Endothelial cell of umbilical vein (primary cell): Measurements from ENCODE around the gene LSG1. TPM values are rescaled to one million over a fixed set of nuclear protein-coding genes. Genes with fewer than 3 reads are reported as not detected.
A peak's percentile ranks its signal among the peaks of the same experiment; 100 is the strongest.

Experiments used
- BruUV-seq: library from RNA; stranded (reverse); fragments of 400-500 nt; replicated peaks from 2 replicates; lab custom pipeline; 2021; lab: Mats Ljungman, UMichigan
- CTCF ChIA-PET: fragments of 300-600, 350-600 bp; sonication (Branson Sonifier 250); formaldehyde crosslinking; loops from one replicate; lab custom pipeline; 2021; ENCODE audit warnings: antibody characterized with exemption, inconsistent platforms; lab: Charles Lee
- POLR2A ChIA-PET: fragments of 300-600, 350-600 bp; sonication (Branson Sonifier 250); formaldehyde crosslinking; loops from one replicate; lab custom pipeline; 2021; ENCODE audit warnings: antibody characterized with exemption, inconsistent platforms; lab: Charles Lee
- DNase-seq: peaks from one replicate; pipeline ENCODE4 v3.0.0-alpha.2; 2011; ENCODE audit warnings: low read depth, low spot score
- FAIRE-seq: peaks from 2 replicates; lab custom pipeline; 2011; peaks lifted over from hg19 to GRCh38; lab: Jason Lieb, UNC
- H2AFZ ChIP-seq: 2 replicates; pipeline ENCODE4 v1.6.0; 2012; ENCODE audit warnings: low read depth, low read length, control low read depth, inconsistent platforms
- H3K27ac ChIP-seq: 2 replicates; pipeline ENCODE4 v1.5.1; 2011; ENCODE audit warnings: low read depth, mild to moderate bottlenecking, control low read depth, low read length, moderate library complexity; ENCODE audit not compliant: insufficient read depth
- H3K27me3 ChIP-seq, 2 experiments: 2 replicates each; pipeline versions ENCODE4 v1.6.0 to v1.6.1; 2011; ENCODE audit warnings: low read length in 2 of 2, mixed read lengths in 1 of 2; ENCODE audit not compliant: control insufficient read depth in 2 of 2, insufficient read depth in 2 of 2
- H3K36me3 ChIP-seq, 2 experiments: 2 replicates in 1 of 2; 3 replicates in 1 of 2; pipeline ENCODE4 v1.5.1; 2011; ENCODE audit warnings: low read length in 2 of 2, mild to moderate bottlenecking in 1 of 2, moderate library complexity in 1 of 2; ENCODE audit not compliant: control insufficient read depth in 2 of 2, insufficient read depth in 2 of 2; ENCODE audit errors: extremely low read depth in 1 of 2
- H3K4me1 ChIP-seq: 3 replicates; pipeline ENCODE4 v1.5.1; 2011; ENCODE audit warnings: mild to moderate bottlenecking, low read length; ENCODE audit not compliant: control insufficient read depth, insufficient read depth; ENCODE audit errors: extremely low read depth
- H3K4me2 ChIP-seq: 2 replicates; pipeline ENCODE4 v1.6.1; 2011; ENCODE audit warnings: low read length, control low read depth, mixed read lengths; ENCODE audit not compliant: insufficient read depth
- H3K4me3 ChIP-seq, 3 experiments: fragments of 200-600 bp in 1 of 3; sonication (generic), shearing (Covaris generic) in 1 of 3; replicated peaks in 1 of 3; 2 replicates each; pipeline ENCODE4 v1.5.1; 2011 to 2016; ENCODE audit warnings: control low read depth in 3 of 3, low read length in 3 of 3, mild to moderate bottlenecking in 2 of 3, inconsistent platforms in 1 of 3, low read depth in 1 of 3, moderate library complexity in 1 of 3; ENCODE audit not compliant: insufficient read depth in 1 of 3
- H3K79me2 ChIP-seq: 2 replicates; pipeline ENCODE4 v1.6.0; 2012; ENCODE audit warnings: low read length, inconsistent platforms; ENCODE audit not compliant: control insufficient read depth, insufficient read depth
- H3K9ac ChIP-seq: replicated peaks from 2 replicates; pipeline ENCODE3; 2011; ENCODE audit warnings: low read length, control low read depth; ENCODE audit not compliant: insufficient read depth; ENCODE audit errors: extremely low read depth
- H3K9me1 ChIP-seq: replicated peaks from 3 replicates; pipeline ENCODE4 v1.6.0; 2011; ENCODE audit warnings: mild to moderate bottlenecking, low read length; ENCODE audit not compliant: control insufficient read depth, insufficient read depth; ENCODE audit errors: extremely low read depth
- H3K9me3 ChIP-seq: replicated peaks from 2 replicates; pipeline ENCODE4 v1.5.1; 2012; ENCODE audit warnings: low read length, inconsistent platforms; ENCODE audit not compliant: control insufficient read depth, insufficient read depth
- H4K20me1 ChIP-seq: replicated peaks from 2 replicates; pipeline ENCODE3; 2011; ENCODE audit warnings: mild to moderate bottlenecking, low read length; ENCODE audit not compliant: control insufficient read depth, insufficient read depth; ENCODE audit errors: extremely low read depth
- EZH2 ChIP-seq: IDR thresholded peaks from 2 replicates; pipeline ENCODE4 v1.6.1; 2012; ENCODE audit warnings: borderline replicate concordance, low read depth, mild to moderate bottlenecking, moderate library complexity, low read length, inconsistent platforms; ENCODE audit not compliant: severe bottlenecking
- GATA2 ChIP-seq: IDR thresholded peaks from 2 replicates; pipeline ENCODE4 v1.7.0; 2011; ENCODE audit warnings: low read depth, mild to moderate bottlenecking, moderate library complexity, mixed read lengths, low read length; ENCODE audit not compliant: insufficient read length, insufficient read depth
- JUN ChIP-seq: IDR thresholded peaks from 2 replicates; pipeline ENCODE4 v1.6.1; 2011; ENCODE audit warnings: borderline replicate concordance, low read depth; ENCODE audit not compliant: insufficient read length, insufficient read depth
- MAX ChIP-seq: IDR thresholded peaks from 2 replicates; pipeline ENCODE4 v1.6.1; 2011; ENCODE audit not compliant: insufficient read depth, insufficient read length
- MYC ChIP-seq: IDR thresholded peaks from one replicate; pipeline ENCODE4 v1.6.1; 2011; ENCODE audit warnings: mild to moderate bottlenecking, low read depth, low read length
- POLR2AphosphoS5 ChIP-seq: IDR thresholded peaks from 2 replicates; pipeline ENCODE4 v1.6.1; 2012; ENCODE audit warnings: low read depth, mild to moderate bottlenecking, control low read depth, low read length, moderate library complexity; ENCODE audit not compliant: insufficient read depth
- dilution Hi-C: fragments of 300-500 bp; cut with MboI; formaldehyde crosslinking; loops from one replicate; pipeline ENCODE4 v1.15.0; 2019; ENCODE audit warnings: low sequenced_read_pairs; ENCODE audit not compliant: extremely low pct_ligation_motif_present
- intact Hi-C: fragments of 100-400 bp; cut with micrococcal nuclease; formaldehyde crosslinking; loops from one replicate; pipeline ENCODE4 v1.10.0; 2022
- polyA plus RNA-seq, 4 experiments: library from polyadenylated mRNA; depleted of rRNA in 3 of 4; stranded (reverse) in 3 of 4; unstranded in 1 of 4; fragments of >200 nt; gene quantifications; 2 replicates each; pipeline versions ENCODE4 v1.2.1 to v1.2.3, GENCODE V29; 2011 to 2012; ENCODE audit warnings: missing spikeins in 1 of 4
- total RNA-seq: library from RNA; stranded (reverse); gene quantifications from 2 replicates; pipeline ENCODE4 v1.2.3, GENCODE V29; 2021

The LSG1 gene
- total and polyA plus RNA-seq, 2 donors (not counting 3 experiments of a cell fraction or from before 2014, with no cell fraction given) = 50.0 to 52.7 TPM

- Histone ChIP-seq H3K4me3 (no peak overlapping the region), H3K9me1 (no peaks in the 10 kb centered on the region), H3K36me3 (peaks cover 0 to 7% of the 10 kb centered on the region in 2 experiments), H2AFZ (no peak overlapping the region), H3K9ac (peak overlapping the region; percentile 73), H4K20me1 (no peaks in the 10 kb centered on the region), H3K9me3 (no peaks in the 10 kb centered on the region), H3K27me3 (no peaks in the 10 kb centered on the region), H3K27ac (peak overlapping the region; percentile 91), H3K4me2 (no peak overlapping the region), H3K4me1 (peaks cover 35% of the 10 kb centered on the region), H3K79me2 (no peaks in the 10 kb centered on the region)
- BruUV-seq = no TSS peak
- ChIA-PET POLR2A (interaction anchor here (0.6 to 1.3 kb wide), 6 partner anchors 13 to 516 kb away, joined by 3 to 8 read pairs (median 3); no protein-coding TSS in a partner anchor), CTCF (interaction anchor here (0.6 to 3.8 kb wide), 10 partner anchors 17 to 631 kb away, joined by 3 to 52 read pairs (median 10); partner anchors contain the start of gene LSG1)
- no peak for DNase-seq
- no peak for FAIRE-seq
- intact Hi-C loops = no loop called here
- dilution Hi-C loops = no loop called here
- TF ChIP-seq EZH2 (no peak), JUN (no peak), GATA2 (no peak), MYC (no peak), POLR2AphosphoS5 (no peak), MAX (no peak)
Measured at GRCh38 chr3:194638991-194639605, 32.9 kb downstream of the LSG1 start.
